ENCODE data around the gene UGGT2.
A peak's percentile ranks its signal among the peaks of the same experiment; 100 is the strongest.
"Not testable (repeated sequence)": the region's sequence is repeated elsewhere in the genome, so short reads cannot be mapped to it uniquely, and the experiment has no call there.

UGGT2 gene

DNA sequence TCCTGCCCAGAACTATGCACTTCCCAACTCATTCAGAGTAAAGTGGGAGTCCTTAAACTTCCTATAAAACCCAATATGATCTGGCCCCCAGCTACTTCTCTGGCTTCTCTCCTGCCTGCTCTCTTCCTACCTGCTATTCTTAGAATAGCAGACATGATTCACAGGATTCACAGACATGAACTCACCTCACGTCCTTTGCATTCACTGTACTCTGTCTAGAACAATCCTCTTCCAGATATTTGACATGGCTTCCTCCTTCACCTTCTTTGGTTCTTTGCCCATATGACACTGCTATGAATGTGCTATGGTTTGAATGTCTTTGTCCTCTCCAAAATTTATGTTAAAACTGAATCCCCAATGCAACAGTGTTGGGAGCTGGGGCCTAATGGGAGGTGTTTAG is 154.9 kb downstream of the UGGT2 start:
- no peak for DNase-seq (ENCODE audit: low read depth in 2 of 2)

DNA sequence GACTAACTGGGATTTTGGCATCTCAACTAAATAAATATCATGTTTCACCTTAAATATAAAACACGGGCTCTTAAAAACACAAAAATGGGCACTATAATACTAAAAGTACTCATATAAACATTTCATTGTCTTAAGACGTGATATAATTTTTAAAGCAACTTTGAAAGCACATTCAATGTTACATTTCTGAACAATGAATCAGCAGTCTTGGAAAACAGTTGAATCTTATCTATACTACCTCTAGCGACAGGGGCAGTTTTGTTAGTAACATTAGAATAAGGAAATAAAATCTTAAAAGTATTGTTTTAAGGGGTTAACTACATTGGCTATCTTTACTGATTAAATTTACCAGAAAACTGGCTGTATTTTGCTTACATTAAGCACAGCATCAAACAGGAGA is 156.9 kb downstream of the UGGT2 start:
- no peak for DNase-seq (ENCODE audit: low read depth in 2 of 2)

GRCh38 chr13:95893861-95894260 is 159.3 kb downstream of the UGGT2 start:
- DNase-seq (ENCODE audit: low read depth in 2 of 2) = no peak

GRCh38 chr13:95882121-95882520 is 171.1 kb downstream of the UGGT2 start:
- DNase-seq (ENCODE audit: low read depth in 2 of 2) = no peak

- DNase-seq (ENCODE audit: low read depth in 2 of 2) = no peak
Observed at GRCh38 chr13:95880331-95880730, 172.9 kb downstream of the UGGT2 start.

DNA sequence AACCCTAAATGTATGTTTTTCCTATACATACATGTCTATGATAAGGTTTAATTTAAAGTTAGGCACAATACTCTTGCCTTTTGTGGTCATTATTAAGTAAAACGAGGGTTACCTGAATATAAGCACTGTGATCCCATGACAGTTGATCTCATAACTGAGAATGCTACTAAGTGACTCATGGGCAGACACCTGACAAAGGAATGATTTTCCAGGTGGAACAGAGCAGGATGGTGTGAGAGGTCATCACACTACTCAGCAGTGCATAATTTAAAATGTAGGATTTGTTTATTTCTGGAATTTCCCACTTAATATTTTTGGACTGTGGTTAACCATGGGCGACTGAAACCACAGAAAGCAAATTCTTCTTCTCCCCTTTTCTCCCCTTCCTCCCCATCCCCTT is 178.9 kb downstream of the UGGT2 start:
- no peak for DNase-seq (ENCODE audit: low read depth in 2 of 2)

DNA sequence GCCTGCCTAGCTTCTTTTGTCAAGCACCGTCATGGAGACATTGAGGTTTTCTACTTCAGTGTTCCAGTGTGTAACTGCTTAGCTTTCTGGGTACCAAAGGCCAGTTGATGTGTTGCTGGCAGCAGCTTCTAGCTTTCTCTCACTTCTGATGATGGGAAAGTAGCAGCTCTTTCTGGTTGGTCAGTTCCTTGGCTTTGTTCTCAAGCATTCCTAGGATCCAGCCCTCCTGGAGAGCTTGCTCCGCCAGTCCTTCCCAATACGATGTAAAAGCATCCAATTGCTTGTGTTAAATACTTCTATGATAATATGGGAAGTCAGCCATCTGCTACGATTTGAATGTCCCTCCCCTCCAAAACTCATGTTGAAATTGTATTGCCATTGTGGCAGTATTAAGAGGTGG is 182.8 kb downstream of the UGGT2 start:
- DNase-seq (ENCODE audit: low read depth in 2 of 2) = no peak

DNA sequence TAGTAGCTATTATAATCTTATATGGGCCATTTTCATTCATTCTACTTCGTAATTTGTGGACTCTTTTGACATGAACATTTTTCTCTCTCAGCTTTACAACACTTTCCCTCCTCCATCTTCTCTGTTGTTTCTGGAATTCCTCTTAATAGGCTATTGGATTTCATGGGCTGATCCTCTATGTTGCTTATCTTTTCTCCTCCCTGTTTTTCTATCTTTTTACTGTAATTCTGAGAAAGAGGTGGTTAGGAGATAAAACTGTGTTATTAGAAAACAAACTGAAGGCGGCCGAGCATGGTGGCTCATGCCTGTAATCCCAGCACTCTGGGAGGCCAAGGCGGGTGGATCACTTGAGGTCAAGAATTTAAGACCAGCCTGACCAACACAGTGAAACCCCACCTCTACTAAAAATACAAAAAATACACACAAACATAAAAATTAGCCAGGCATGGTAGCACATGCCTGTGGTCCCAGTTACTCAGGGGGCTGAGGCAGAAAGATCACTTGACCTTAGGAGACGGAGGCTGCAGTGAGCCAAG is 188.1 kb downstream of the UGGT2 start:
- no peak for DNase-seq (ENCODE audit: low read depth in 2 of 2)

DNA sequence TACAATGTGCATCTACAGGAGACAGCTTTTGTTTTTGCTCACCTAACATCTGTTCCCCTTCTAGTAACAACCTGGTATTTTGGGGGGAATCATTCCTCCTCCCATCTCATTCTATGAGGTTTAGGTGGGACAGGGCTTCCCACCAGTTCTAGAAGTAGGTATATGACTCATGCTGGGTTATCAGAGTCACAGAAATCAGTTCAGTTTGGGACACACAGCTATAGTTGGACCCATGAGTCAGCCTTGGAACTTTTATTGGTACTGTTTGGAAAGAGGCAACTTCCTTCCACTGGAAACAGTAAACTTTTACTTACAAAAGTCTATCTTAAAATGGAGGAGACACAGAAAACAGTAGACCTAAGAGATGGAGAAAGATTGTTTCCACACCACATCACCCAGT is 190.8 kb downstream of the UGGT2 start:
- DNase-seq (ENCODE audit: low read depth in 2 of 2) = no peak

- DNase-seq (ENCODE audit: low read depth in 2 of 2) = no peak
Observed at GRCh38 chr13:95861296-95861695, 191.9 kb downstream of the UGGT2 start.

GRCh38 chr13:95858286-95859075 is 194.7 kb downstream of the UGGT2 start:
- no peak for DNase-seq (ENCODE audit: low read depth in 2 of 2)

GRCh38 chr13:95845656-95846055 is 207.5 kb downstream of the UGGT2 start:
- not testable (repeated sequence) for DNase-seq (ENCODE audit: low read depth in 2 of 2)

GRCh38 chr13:95842898-95843297 is 210.3 kb downstream of the UGGT2 start:
- no peak for DNase-seq (ENCODE audit: low read depth in 2 of 2)

GRCh38 chr13:95841894-95842293 is 211.3 kb downstream of the UGGT2 start:
- no peak for DNase-seq (ENCODE audit: low read depth in 2 of 2)

DNA sequence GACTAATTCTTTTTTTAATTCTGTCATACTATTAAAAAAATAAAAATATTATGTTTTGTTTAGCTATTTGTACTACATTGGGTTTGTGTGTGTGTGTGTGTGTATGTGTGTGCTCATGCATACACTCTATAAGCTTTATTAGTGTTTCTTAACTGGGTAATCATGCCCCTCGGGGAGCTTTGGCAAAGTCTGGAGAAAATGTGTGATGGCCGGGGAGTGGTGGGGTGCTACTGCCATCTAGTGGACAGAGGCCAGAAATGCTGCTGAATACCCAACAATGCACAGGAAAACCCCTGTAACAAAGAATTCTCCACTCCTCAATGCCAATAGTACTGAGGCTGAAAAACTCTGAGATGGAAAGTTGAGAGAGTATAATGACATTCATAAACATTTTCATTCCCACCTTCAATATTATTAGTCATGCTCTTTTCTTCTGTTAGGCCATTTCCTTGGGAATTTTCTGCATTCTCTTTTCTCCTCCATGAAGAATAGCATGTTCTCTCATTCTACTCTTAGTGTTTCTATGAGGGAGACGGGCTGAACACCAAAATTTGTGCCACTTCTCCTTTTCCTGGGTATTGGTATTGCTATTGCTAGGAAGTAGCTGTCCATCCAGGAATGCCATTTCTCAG is 219.0 kb downstream of the UGGT2 start:
- peak; percentile 44 to 47 for DNase-seq (ENCODE audit: low read depth in 2 of 2)

DNA sequence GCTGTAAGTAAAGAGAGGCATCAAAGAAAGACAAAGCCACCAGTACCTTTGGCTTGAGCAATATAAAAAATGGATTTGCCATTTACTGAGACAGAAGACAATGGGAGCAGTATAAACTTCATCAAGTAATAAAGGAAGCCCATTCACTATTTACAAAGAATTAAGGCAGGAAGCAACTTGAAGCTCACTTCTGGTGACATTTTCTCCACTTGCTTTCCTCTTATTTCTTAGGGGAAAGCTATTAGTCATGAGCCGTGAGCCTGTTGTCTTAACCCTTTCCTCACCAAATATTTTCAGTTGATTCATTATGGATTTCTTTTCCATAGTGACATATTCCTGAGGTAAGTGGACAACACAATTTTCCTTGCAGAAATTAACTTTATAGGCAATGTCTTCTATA is 219.5 kb downstream of the UGGT2 start:
- no peak for DNase-seq (ENCODE audit: low read depth in 2 of 2)

- no peak for DNase-seq (ENCODE audit: low read depth in 2 of 2)
Observed at GRCh38 chr13:95833126-95833525, 220.1 kb downstream of the UGGT2 start.

GRCh38 chr13:95822303-95822702 is 230.9 kb downstream of the UGGT2 start:
- no peak for DNase-seq (ENCODE audit: low read depth in 2 of 2)

DNA sequence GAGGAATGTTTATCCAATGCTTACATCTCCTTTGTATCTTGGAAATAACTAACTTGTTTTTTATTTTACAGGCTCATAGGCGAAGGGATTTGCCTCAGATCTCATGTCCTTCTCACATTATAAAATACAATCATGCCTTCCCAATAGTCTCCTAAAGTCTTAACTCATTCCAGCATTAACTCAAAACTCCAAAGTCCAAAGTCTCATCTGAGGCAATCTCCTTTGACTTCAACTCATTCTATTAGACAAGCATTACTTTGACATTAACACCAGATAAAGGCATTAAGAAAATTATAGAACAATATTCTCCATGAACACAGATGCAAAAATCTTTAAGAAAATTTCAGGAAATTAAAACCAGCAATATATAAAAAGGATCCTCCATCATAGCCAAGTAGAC is 238.7 kb downstream of the UGGT2 start:
- DNase-seq (ENCODE audit: low read depth in 2 of 2) = no peak

- DNase-seq (ENCODE audit: low read depth in 2 of 2) = no peak
Observed at GRCh38 chr13:95813139-95813538, 240.1 kb downstream of the UGGT2 start.

GRCh38 chr13:95809429-95809828 is 243.8 kb downstream of the UGGT2 start:
- DNase-seq (ENCODE audit: low read depth in 2 of 2) = no peak

- DNase-seq (ENCODE audit: low read depth in 2 of 2) = no peak
Observed at GRCh38 chr13:95805921-95806320, 247.3 kb downstream of the UGGT2 start.

GRCh38 chr13:95801825-95802224 is 251.4 kb downstream of the UGGT2 start:
- no peak for DNase-seq (ENCODE audit: low read depth in 2 of 2)

Data from activated CD4-positive, alpha-beta T cell treated with anti-CD3 and anti-CD28 coated beads for 24 hours (primary cell).